Osteoblast (primary cell): ENCODE data around the gene CHRD. TPM values are rescaled to one million over a fixed set of nuclear protein-coding genes. Genes with fewer than 3 reads are reported as not detected.

Experiments
- DNase-seq: peaks from one replicate; pipeline ENCODE4 v3.0.0; 2011; ENCODE audit warnings: low spot score, mixed read lengths; ENCODE audit not compliant: insufficient read length; ENCODE audit errors: missing footprints
- H2AFZ ChIP-seq: 2 replicates; pipeline ENCODE4 v1.6.0; 2011; ENCODE audit warnings: mild to moderate bottlenecking, low read length
- H3K27ac ChIP-seq: 2 replicates; pipeline ENCODE4 v1.5.1; 2011; ENCODE audit warnings: mild to moderate bottlenecking, low read depth, low read length, moderate library complexity
- H3K27me3 ChIP-seq: 2 replicates; pipeline ENCODE4 v1.6.0; 2012; ENCODE audit warnings: mild to moderate bottlenecking, control low read depth, inconsistent platforms, low read length, moderate library complexity; ENCODE audit not compliant: insufficient read depth
- H3K36me3 ChIP-seq: 2 replicates; pipeline ENCODE4 v1.5.1; 2011; ENCODE audit warnings: mild to moderate bottlenecking, low read length, control low read depth, moderate library complexity; ENCODE audit not compliant: insufficient read depth
- H3K4me1 ChIP-seq: 2 replicates; pipeline ENCODE4 v1.5.1; 2011; ENCODE audit warnings: mild to moderate bottlenecking, low read length, control low read depth, moderate library complexity; ENCODE audit not compliant: insufficient read depth
- H3K4me2 ChIP-seq: 2 replicates; pipeline ENCODE4 v1.6.0; 2011; ENCODE audit warnings: mild to moderate bottlenecking, low read length; ENCODE audit not compliant: insufficient read depth
- H3K4me3 ChIP-seq: fragments of 200-600 bp; sonication (generic); 3 replicates; pipeline ENCODE4 v1.5.1; 2012; ENCODE audit warnings: mild to moderate bottlenecking, low read length, inconsistent platforms; ENCODE audit not compliant: insufficient read depth
- H3K79me2 ChIP-seq: 2 replicates; pipeline ENCODE4 v1.6.0; 2012; ENCODE audit warnings: mild to moderate bottlenecking, low read length, control low read depth, inconsistent platforms; ENCODE audit not compliant: insufficient read depth
- H3K9me3 ChIP-seq: 2 replicates; pipeline ENCODE4 v1.5.1; 2011; ENCODE audit warnings: low read depth, low read length, control low read depth
- H4K20me1 ChIP-seq: 2 replicates; pipeline ENCODE4 v1.6.0; 2012; ENCODE audit warnings: mild to moderate bottlenecking, low read length, control low read depth; ENCODE audit not compliant: insufficient read depth
- CTCF ChIP-seq: IDR thresholded peaks from 2 replicates; pipeline ENCODE4 v1.5.1; 2011; ENCODE audit warnings: mild to moderate bottlenecking, low read depth, low read length, moderate library complexity; ENCODE audit errors: extremely low read depth
- total RNA-seq: library from RNA; depleted of rRNA; stranded (reverse); fragments of >200 nt; gene quantifications from 2 replicates; pipeline ENCODE4 v1.2.3, GENCODE V29; 2012

Gene CHRD
- total RNA-seq, 1 donor: 0.36 TPM

- Histone ChIP-seq H3K4me2 (no peak overlapping the region), H3K36me3 (no peaks in the 10 kb centered on the region), H3K9me3 (no peaks in the 10 kb centered on the region), H4K20me1 (no peaks in the 10 kb centered on the region), H3K27me3 (peaks cover 16% of the 10 kb centered on the region), H3K4me1 (no peaks in the 10 kb centered on the region), H3K79me2 (no peaks in the 10 kb centered on the region), H3K4me3 (no peak overlapping the region), H2AFZ (no peak overlapping the region), H3K27ac (no peak overlapping the region)
- peak; percentile 78 for DNase-seq
- TF ChIP-seq CTCF: no peak
These were observed 7.4 kb downstream of the CHRD start for GRCh38 chr3:184387174-184387714.

GRCh38 chr3:184388164-184388935, 8.5 kb downstream of the CHRD start:
- H3K27me3 ChIP-seq: peaks cover 11% of the 10 kb centered on the region

GRCh38 chr3:184388936-184389230, 9.0 kb downstream of the CHRD start:
- H2AFZ ChIP-seq: no peak overlapping the region
- H4K20me1 ChIP-seq: no peaks in the 10 kb centered on the region
- H3K4me3 ChIP-seq: no peak overlapping the region
- no peaks in the 10 kb centered on the region for H3K79me2 ChIP-seq
- peaks cover 13% of the 10 kb centered on the region for H3K27me3 ChIP-seq
- no peaks in the 10 kb centered on the region for H3K4me1 ChIP-seq
- TF ChIP-seq CTCF: no peak
- H3K9me3 ChIP-seq: no peaks in the 10 kb centered on the region
- no peak for DNase-seq
- H3K27ac ChIP-seq: no peak overlapping the region
- no peak overlapping the region for H3K4me2 ChIP-seq
- H3K36me3 ChIP-seq: no peaks in the 10 kb centered on the region

More at GRCh38 chr3:184388164-184388935, 8.5 kb downstream of the CHRD start:
- no peak overlapping the region for H3K4me2 ChIP-seq
- no peaks in the 10 kb centered on the region for H3K79me2 ChIP-seq
- H3K36me3 ChIP-seq: no peaks in the 10 kb centered on the region
- no peak for DNase-seq
- no peaks in the 10 kb centered on the region for H4K20me1 ChIP-seq
- H3K9me3 ChIP-seq: no peaks in the 10 kb centered on the region
- H2AFZ ChIP-seq: no peak overlapping the region
- no peaks in the 10 kb centered on the region for H3K4me1 ChIP-seq
- no peak for TF ChIP-seq CTCF
- H3K4me3 ChIP-seq: no peak overlapping the region
- H3K27ac ChIP-seq: no peak overlapping the region

GRCh38 chr3:184389384-184389783, 9.5 kb downstream of the CHRD start:
- Histone ChIP-seq H3K79me2 (no peaks in the 10 kb centered on the region), H3K4me3 (no peak overlapping the region), H3K36me3 (no peaks in the 10 kb centered on the region), H3K27me3 (peaks cover 15% of the 10 kb centered on the region), H3K9me3 (no peaks in the 10 kb centered on the region), H3K27ac (no peak overlapping the region), H3K4me2 (no peak overlapping the region), H4K20me1 (no peaks in the 10 kb centered on the region), H3K4me1 (no peaks in the 10 kb centered on the region), H2AFZ (no peak overlapping the region)
- no peak for TF ChIP-seq CTCF
- no peak for DNase-seq
